ENCODE measurements around the gene HSD17B8. TPM values are rescaled to one million over a fixed set of nuclear protein-coding genes. Genes with fewer than 3 reads are reported as not detected.
A peak's percentile ranks its signal among the peaks of the same experiment; 100 is the strongest.
"Not testable (repeated sequence)": the region's sequence is repeated elsewhere in the genome, so short reads cannot be mapped to it uniquely, and the experiment has no call there.

Gene HSD17B8
- total RNA-seq, 2 donors from 2014 or later: 35.8 to 36.0 TPM

GRCh38 chr6:33226503-33227120, 22.2 kb downstream of the HSD17B8 start:
- H3K27ac Mint-ChIP-seq; H3K9me3 Mint-ChIP-seq; H3K4me3 Mint-ChIP-seq; H3K36me3 Mint-ChIP-seq (ENCODE audit: insufficient read depth in 2 of 2); ATAC-seq (replicated peaks in 1 of 2); DNase-seq; H3K4me1 Mint-ChIP-seq (ENCODE audit: low read depth): not testable (repeated sequence)
- H3K27me3 Mint-ChIP-seq (ENCODE audit: low read depth): peaks cover 33% of the 10 kb centered on the region

GRCh38 chr6:33235221-33235634, 30.8 kb downstream of the HSD17B8 start:
- peaks cover 7% of the 10 kb centered on the region for H3K4me1 Mint-ChIP-seq (ENCODE audit: low read depth)
- no peak overlapping the region for H3K4me3 Mint-ChIP-seq
- DNase-seq (no peak), ATAC-seq (replicated peaks in 1 of 2) (no peak)
- no peaks in the 10 kb centered on the region for H3K9me3 Mint-ChIP-seq
- peaks cover 57% of the 10 kb centered on the region for H3K27me3 Mint-ChIP-seq (ENCODE audit: low read depth)
- H3K36me3 Mint-ChIP-seq (ENCODE audit: insufficient read depth in 2 of 2): no peaks in the 10 kb centered on the region
- H3K27ac Mint-ChIP-seq: no peak overlapping the region

- no peak overlapping the region for H3K4me3 Mint-ChIP-seq
- H3K4me1 Mint-ChIP-seq (ENCODE audit: low read depth): peaks cover 11% of the 10 kb centered on the region
- ATAC-seq (replicated peaks in 1 of 2) (no peak), DNase-seq (no peak)
- peaks cover 59% of the 10 kb centered on the region for H3K27me3 Mint-ChIP-seq (ENCODE audit: low read depth)
- no peak overlapping the region for H3K27ac Mint-ChIP-seq
- H3K9me3 Mint-ChIP-seq: no peaks in the 10 kb centered on the region
- H3K36me3 Mint-ChIP-seq (ENCODE audit: insufficient read depth in 2 of 2): no peaks in the 10 kb centered on the region
These were observed 31.9 kb downstream of the HSD17B8 start for GRCh38 chr6:33236328-33236727.

- no peak overlapping the region for H3K27ac Mint-ChIP-seq
- DNase-seq: no peak
- no peak for ATAC-seq (replicated peaks in 1 of 2)
- H3K27me3 Mint-ChIP-seq (ENCODE audit: low read depth): peaks cover 54% of the 10 kb centered on the region
- H3K4me3 Mint-ChIP-seq: no peak overlapping the region
- H3K4me1 Mint-ChIP-seq (ENCODE audit: low read depth): peaks cover 13% of the 10 kb centered on the region
- no peaks in the 10 kb centered on the region for H3K9me3 Mint-ChIP-seq
- no peaks in the 10 kb centered on the region for H3K36me3 Mint-ChIP-seq (ENCODE audit: insufficient read depth in 2 of 2)
These were observed 32.4 kb downstream of the HSD17B8 start for GRCh38 chr6:33236852-33237251.

- H3K4me1 Mint-ChIP-seq (ENCODE audit: low read depth): peaks cover 21% of the 10 kb centered on the region
- H3K36me3 Mint-ChIP-seq (ENCODE audit: insufficient read depth in 2 of 2): no peaks in the 10 kb centered on the region
- no peaks in the 10 kb centered on the region for H3K9me3 Mint-ChIP-seq
- H3K27ac Mint-ChIP-seq: no peak overlapping the region
- DNase-seq (no peak), ATAC-seq (replicated peaks in 1 of 2) (no peak)
- H3K4me3 Mint-ChIP-seq: no peak overlapping the region
- H3K27me3 Mint-ChIP-seq (ENCODE audit: low read depth): peaks cover 55% of the 10 kb centered on the region
These were observed 33.3 kb downstream of the HSD17B8 start for GRCh38 chr6:33237741-33238140.

- no peak for DNase-seq
- H3K9me3 Mint-ChIP-seq: no peaks in the 10 kb centered on the region
- H3K4me3 Mint-ChIP-seq: peak overlapping the region; percentile 50 to 60
- peak overlapping the region; percentile 74 for H3K27ac Mint-ChIP-seq
- no peaks in the 10 kb centered on the region for H3K36me3 Mint-ChIP-seq (ENCODE audit: insufficient read depth in 2 of 2)
- ATAC-seq (replicated peaks in 1 of 2): peak; percentile 93
- peaks cover 21% of the 10 kb centered on the region for H3K4me1 Mint-ChIP-seq (ENCODE audit: low read depth)
- H3K27me3 Mint-ChIP-seq (ENCODE audit: low read depth): peaks cover 44% of the 10 kb centered on the region
These were observed 37.5 kb downstream of the HSD17B8 start for GRCh38 chr6:33241968-33242367.

GRCh38 chr6:33243476-33243875, 39.0 kb downstream of the HSD17B8 start:
- no peaks in the 10 kb centered on the region for H3K9me3 Mint-ChIP-seq
- H3K4me1 Mint-ChIP-seq (ENCODE audit: low read depth): peaks cover 23% of the 10 kb centered on the region
- peaks cover 34% of the 10 kb centered on the region for H3K27me3 Mint-ChIP-seq (ENCODE audit: low read depth)
- ATAC-seq (replicated peaks in 1 of 2): no peak
- H3K4me3 Mint-ChIP-seq: no peak overlapping the region
- no peaks in the 10 kb centered on the region for H3K36me3 Mint-ChIP-seq (ENCODE audit: insufficient read depth in 2 of 2)
- no peak for DNase-seq
- no peak overlapping the region for H3K27ac Mint-ChIP-seq

- H3K27me3 Mint-ChIP-seq (ENCODE audit: low read depth): peaks cover 9% of the 10 kb centered on the region
- peak; percentile 38 to 43 for ATAC-seq (replicated peaks in 1 of 2)
- DNase-seq: peak; percentile 93
These were observed 43.7 kb downstream of the HSD17B8 start for GRCh38 chr6:33247977-33248642.

GRCh38 chr6:33248643-33248931, 44.1 kb downstream of the HSD17B8 start:
- ATAC-seq (replicated peaks in 1 of 2) (peak; percentile 12 to 19), DNase-seq (peak in 1 of 2 donors; percentile 54)
- H3K27me3 Mint-ChIP-seq (ENCODE audit: low read depth): peaks cover 4% of the 10 kb centered on the region
- peak overlapping the region; percentile 93 for H3K27ac Mint-ChIP-seq
- peaks cover 7 to 15% of the 10 kb centered on the region in 2 donors for H3K36me3 Mint-ChIP-seq (ENCODE audit: insufficient read depth in 2 of 2)
- H3K9me3 Mint-ChIP-seq: no peaks in the 10 kb centered on the region
- peaks cover 34% of the 10 kb centered on the region for H3K4me1 Mint-ChIP-seq (ENCODE audit: low read depth)
- peak overlapping the region; percentile 94 to 95 for H3K4me3 Mint-ChIP-seq

More at GRCh38 chr6:33247977-33248642, 43.7 kb downstream of the HSD17B8 start:
- peak overlapping the region; percentile 94 to 95 for H3K4me3 Mint-ChIP-seq
- H3K9me3 Mint-ChIP-seq: no peaks in the 10 kb centered on the region
- peaks cover 34% of the 10 kb centered on the region for H3K4me1 Mint-ChIP-seq (ENCODE audit: low read depth)
- peak overlapping the region; percentile 93 for H3K27ac Mint-ChIP-seq
- peaks cover 7 to 15% of the 10 kb centered on the region in 2 donors for H3K36me3 Mint-ChIP-seq (ENCODE audit: insufficient read depth in 2 of 2)

GRCh38 chr6:33248932-33249731, 44.7 kb downstream of the HSD17B8 start:
- H3K9me3 Mint-ChIP-seq: no peaks in the 10 kb centered on the region
- H3K27ac Mint-ChIP-seq: peak overlapping the region; percentile 93
- H3K4me3 Mint-ChIP-seq: peak overlapping the region; percentile 94 to 95
- DNase-seq: peak; percentile 96 to 99
- H3K27me3 Mint-ChIP-seq (ENCODE audit: low read depth): no peaks in the 10 kb centered on the region
- peaks cover 34% of the 10 kb centered on the region for H3K4me1 Mint-ChIP-seq (ENCODE audit: low read depth)
- ATAC-seq (replicated peaks in 1 of 2): peak; percentile 90 to 91
- peaks cover 7 to 18% of the 10 kb centered on the region in 2 donors for H3K36me3 Mint-ChIP-seq (ENCODE audit: insufficient read depth in 2 of 2)

- no peaks in the 10 kb centered on the region for H3K9me3 Mint-ChIP-seq
- DNase-seq (peak; percentile 27 to 51), ATAC-seq (replicated peaks in 1 of 2) (no peak)
- no peaks in the 10 kb centered on the region for H3K27me3 Mint-ChIP-seq (ENCODE audit: low read depth)
- peaks cover 7 to 18% of the 10 kb centered on the region in 2 donors for H3K36me3 Mint-ChIP-seq (ENCODE audit: insufficient read depth in 2 of 2)
- peak overlapping the region; percentile 63 for H3K27ac Mint-ChIP-seq
- H3K4me1 Mint-ChIP-seq (ENCODE audit: low read depth): peaks cover 34% of the 10 kb centered on the region
- peak overlapping the region; percentile 94 to 95 for H3K4me3 Mint-ChIP-seq
These were observed 45.5 kb downstream of the HSD17B8 start for GRCh38 chr6:33249732-33250630.

- DNase-seq (no peak), ATAC-seq (replicated peaks in 1 of 2) (no peak)
- Mint-ChIP-seq H3K36me3 (ENCODE audit: insufficient read depth in 2 of 2) (peaks cover 7 to 18% of the 10 kb centered on the region in 2 donors), H3K9me3 (no peaks in the 10 kb centered on the region), H3K27me3 (ENCODE audit: low read depth) (no peaks in the 10 kb centered on the region), H3K27ac (peak overlapping the region; percentile 63), H3K4me3 (peak overlapping the region; percentile 94 to 95), H3K4me1 (ENCODE audit: low read depth) (peaks cover 34% of the 10 kb centered on the region)
These were observed 46.3 kb downstream of the HSD17B8 start for GRCh38 chr6:33250731-33251130.

Measured in activated T-cell treated with anti-CD3 and anti-CD28 coated beads, Interleukin-2, amount 50 U/mL, for 72 hours (primary cell).